Activated CD4-positive, alpha-beta T cell treated with anti-CD3 and anti-CD28 coated beads, Interleukin-2, amount 50 U/mL, for 48 hours (primary cell): ENCODE data around the gene CCL2.

ENCODE experiments used
- DNase-seq, 2 experiments: peaks; one replicate each; pipeline ENCODE4 v3.0.0-alpha.2; 2020

CCL2 gene

DNA sequence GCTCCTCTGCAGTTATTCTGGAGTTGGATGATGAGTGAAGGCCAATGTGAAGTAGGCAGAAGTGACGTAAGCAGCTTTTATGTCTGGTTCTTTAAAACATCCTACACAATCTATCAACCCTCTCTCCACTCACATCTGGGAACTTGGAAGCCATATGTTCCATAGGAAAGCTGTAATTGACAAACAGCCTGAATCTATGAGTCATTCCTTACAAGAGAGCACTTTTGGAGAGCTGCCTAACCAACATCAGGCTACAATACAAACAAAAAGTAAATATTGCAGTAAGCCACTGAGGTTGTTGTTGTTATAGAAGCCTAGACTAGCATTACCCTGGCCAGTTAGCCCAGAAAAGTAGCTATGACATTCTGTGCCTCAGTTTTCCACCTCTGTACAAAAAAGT is 20.8 kb downstream of the CCL2 start:
- no peak for DNase-seq

GRCh38 chr17:34276826-34277225 is 21.7 kb downstream of the CCL2 start:
- DNase-seq: no peak

- no peak for DNase-seq
Observed at GRCh38 chr17:34283571-34283970, 28.5 kb downstream of the CCL2 start.

GRCh38 chr17:34285286-34285792 is 30.3 kb downstream of the CCL2 start, which contains the start of gene CCL11:
Gene CCL11 (plus strand): TSS chr17:34285742. CDS start chr17:34285809, 67 bp downstream.
- no peak for DNase-seq

- no peak for DNase-seq
Observed at GRCh38 chr17:34287875-34288274, 32.8 kb downstream of the CCL2 start.

DNA sequence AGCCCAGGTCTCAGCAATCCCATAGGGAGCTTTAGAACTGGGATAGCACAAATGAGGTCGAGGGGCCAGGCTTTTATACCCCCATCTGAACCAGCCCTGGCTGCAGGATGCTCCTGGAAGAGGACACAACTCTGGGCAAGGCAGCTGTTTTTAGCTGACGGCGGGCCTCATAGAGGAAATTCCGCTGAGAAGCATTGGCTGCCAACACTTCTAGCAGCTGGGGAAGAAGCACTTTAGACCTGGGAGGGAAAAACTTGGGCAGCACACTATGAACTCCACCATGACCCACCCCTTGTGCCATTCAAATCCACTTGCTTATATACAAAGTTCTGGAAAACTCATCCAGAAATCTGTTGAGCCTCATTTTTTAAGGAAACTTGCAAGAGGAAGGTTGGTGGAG is 35.5 kb downstream of the CCL2 start:
- DNase-seq: no peak

- no peak for DNase-seq
Observed at GRCh38 chr17:34291721-34292348, 36.8 kb downstream of the CCL2 start.

- no peak for DNase-seq
Observed at GRCh38 chr17:34299027-34299426, 43.9 kb downstream of the CCL2 start.

- DNase-seq: no peak
Observed at GRCh38 chr17:34299956-34300577, 45.0 kb downstream of the CCL2 start.

- no peak for DNase-seq
Observed at GRCh38 chr17:34300652-34301370, 45.7 kb downstream of the CCL2 start.

GRCh38 chr17:34301986-34302385 is 46.9 kb downstream of the CCL2 start:
- no peak for DNase-seq

DNA sequence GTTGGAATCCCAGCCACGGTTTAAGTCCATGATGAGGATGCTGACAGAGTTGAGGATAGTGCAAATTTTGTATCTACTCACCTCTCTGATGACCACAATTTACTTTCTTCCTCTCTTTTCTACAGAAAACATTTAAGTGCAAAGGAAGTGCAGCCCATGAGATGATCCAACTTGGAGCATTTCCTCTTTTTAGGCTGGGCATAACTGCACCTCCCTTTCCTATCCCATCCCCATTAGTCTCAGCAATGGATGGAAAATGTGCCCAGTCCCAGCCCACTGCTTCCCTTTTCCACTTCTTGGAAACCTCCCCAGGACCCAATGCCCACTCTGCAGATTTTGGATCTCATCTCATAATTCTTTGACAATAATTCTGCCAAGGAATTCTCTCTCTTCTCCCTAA is 47.6 kb downstream of the CCL2 start:
- DNase-seq: no peak

GRCh38 chr17:34303606-34304005 is 48.5 kb downstream of the CCL2 start:
- DNase-seq: no peak

- no peak for DNase-seq
Observed at GRCh38 chr17:34305061-34305460, 50.0 kb downstream of the CCL2 start.

GRCh38 chr17:34305606-34306005 is 50.5 kb downstream of the CCL2 start:
- no peak for DNase-seq

GRCh38 chr17:34306466-34306865 is 51.4 kb downstream of the CCL2 start:
- no peak for DNase-seq
